Stimulated activated CD4-positive, alpha-beta T cell treated with anti-CD3 and anti-CD28 coated beads, Interleukin-4, amount 100 ng/mL, for 4 hours (primary cell): ENCODE results near the gene CACYBP.

Experiments
- DNase-seq, 2 experiments: peaks; one replicate each; pipeline ENCODE4 v3.0.0-alpha.2; 2020

CACYBP gene

GRCh38 chr1:174975764-174976163 lies 24.0 kb upstream of the CACYBP start:
- DNase-seq = no peak

- no peak for DNase-seq
These were observed 23.2 kb upstream of the CACYBP start for GRCh38 chr1:174976436-174977108.

- DNase-seq = no peak
These were observed 16.6 kb upstream of the CACYBP start for GRCh38 chr1:174982971-174983689.

- DNase-seq = no peak
These were observed 14.8 kb upstream of the CACYBP start for GRCh38 chr1:174984952-174985351.

GRCh38 chr1:174988539-174988938 lies 11.2 kb upstream of the CACYBP start:
- no peak for DNase-seq

GRCh38 chr1:174988986-174989385 lies 10.8 kb upstream of the CACYBP start:
- DNase-seq = no peak

- DNase-seq = no peak
These were observed 10.1 kb upstream of the CACYBP start for GRCh38 chr1:174989536-174990220.

- no peak for DNase-seq
These were observed 9.3 kb upstream of the CACYBP start for GRCh38 chr1:174990382-174990999.

- no peak for DNase-seq
These were observed 8.3 kb upstream of the CACYBP start for GRCh38 chr1:174991473-174991872.

GRCh38 chr1:174995121-174995520 lies 4.6 kb upstream of the CACYBP start:
- DNase-seq = no peak

GRCh38 chr1:174995916-174996315 lies 3.8 kb upstream of the CACYBP start:
- no peak for DNase-seq

- DNase-seq = no peak
These were observed 3.3 kb upstream of the CACYBP start for GRCh38 chr1:174996476-174996875.

GRCh38 chr1:174997041-174997440 lies 2.7 kb upstream of the CACYBP start:
- DNase-seq = no peak

- peak; percentile 11 to 34 for DNase-seq
These were observed 1.1 kb upstream of the CACYBP start for GRCh38 chr1:174998569-174999215.

- DNase-seq = peak; percentile 97 to 98
These were observed 371 bp upstream of the CACYBP start for GRCh38 chr1:174999216-174999935.

GRCh38 chr1:175000697-175001187 lies 995 bp downstream of the CACYBP start:
- DNase-seq = no peak

GRCh38 chr1:175002910-175003517 lies 3.3 kb downstream of the CACYBP start:
- no peak for DNase-seq

GRCh38 chr1:175003521-175003920 lies 3.8 kb downstream of the CACYBP start:
- no peak for DNase-seq

- DNase-seq = no peak
These were observed 5.5 kb downstream of the CACYBP start for GRCh38 chr1:175005085-175005783.

GRCh38 chr1:175009532-175009931 lies 9.8 kb downstream of the CACYBP start:
- no peak for DNase-seq

- DNase-seq = no peak
These were observed 13.7 kb downstream of the CACYBP start for GRCh38 chr1:175013445-175013844.
